ENCODE data around the gene LRRC27.
"Not testable (repeated sequence)": the region's sequence is repeated elsewhere in the genome, so short reads cannot be mapped to it uniquely, and the experiment has no call there.

GRCh38 chr10:132380986-132381385 lies 49.0 kb downstream of the LRRC27 start:
- not testable (repeated sequence) for TF ChIP-seq CTCF (IDR thresholded peaks at IDR 0.05); POLR2A (IDR thresholded peaks at IDR 0.05); EP300 (IDR thresholded peaks at IDR 0.05; ENCODE audit: low read depth)

Data from transverse colon (tissue), 3 donors.